OCI-LY1 (cell line): ENCODE data around the gene ENTPD3.
"Not testable (repeated sequence)": the region's sequence is repeated elsewhere in the genome, so short reads cannot be mapped to it uniquely, and the experiment has no call there.

ENCODE experiments used
- H2AFZ ChIP-seq: fragments of 200-600 bp; sonication (generic), shearing (Covaris generic); 2 replicates; pipeline ENCODE4 v1.6.0; 2014; ENCODE audit warnings: antibody characterized with exemption, mild to moderate bottlenecking, low read length
- H3F3A ChIP-seq: fragments of 200-600 bp; sonication (generic), shearing (Covaris generic); 2 replicates; pipeline ENCODE4 v1.6.0; 2014; ENCODE audit warnings: mild to moderate bottlenecking, antibody characterized with exemption, low read length, moderate library complexity; ENCODE audit not compliant: insufficient read depth
- H3K27ac ChIP-seq: fragments of 200-600 bp; sonication (generic); 2 replicates; pipeline ENCODE4 v1.5.1; 2014; ENCODE audit warnings: low read length, mixed run types, mild to moderate bottlenecking, low read depth; ENCODE audit not compliant: poor library complexity, severe bottlenecking
- H3K27me3 ChIP-seq: fragments of 200-600 bp; sonication (generic); 2 replicates; pipeline ENCODE4 v1.6.0; 2014; ENCODE audit warnings: antibody characterized with exemption, mild to moderate bottlenecking, low read length, moderate library complexity; ENCODE audit not compliant: insufficient read depth
- H3K36me3 ChIP-seq: fragments of 200-600 bp; sonication (generic); 2 replicates; pipeline ENCODE4 v1.6.1; 2014; ENCODE audit warnings: mild to moderate bottlenecking, antibody characterized with exemption, low read length, moderate library complexity, mixed read lengths; ENCODE audit not compliant: insufficient read depth
- H3K4me1 ChIP-seq: fragments of 200-600 bp; sonication (generic); 2 replicates; pipeline ENCODE4 v1.5.1; 2014; ENCODE audit warnings: mild to moderate bottlenecking, low read length, moderate library complexity; ENCODE audit not compliant: insufficient read depth, severe bottlenecking
- H3K4me2 ChIP-seq: fragments of 200-600 bp; sonication (generic), shearing (Covaris generic); 2 replicates; pipeline ENCODE4 v1.6.1; 2014; ENCODE audit warnings: low read length
- H3K4me3 ChIP-seq: fragments of 200-600 bp; sonication (generic); 2 replicates; pipeline ENCODE4 v1.5.1; 2014; ENCODE audit warnings: low read length, low read depth, mild to moderate bottlenecking, mixed read lengths; ENCODE audit not compliant: poor library complexity, severe bottlenecking
- H3K79me2 ChIP-seq: fragments of 200-600 bp; shearing (Covaris generic); 2 replicates; pipeline ENCODE4 v1.6.1; 2016; ENCODE audit warnings: mixed run types, low read length, mixed read lengths; ENCODE audit not compliant: insufficient read depth
- H3K9ac ChIP-seq: fragments of 200-600 bp; sonication (generic), shearing (Covaris generic); 2 replicates; pipeline ENCODE4 v1.6.1; 2014; ENCODE audit warnings: mild to moderate bottlenecking, low read length, mixed read lengths
- H3K9me2 ChIP-seq: fragments of 200-600 bp; sonication (generic), shearing (Covaris generic); 2 replicates; pipeline ENCODE4 v1.6.1; 2014; ENCODE audit warnings: low read depth, mild to moderate bottlenecking, low read length, mixed read lengths
- H3K9me3 ChIP-seq: fragments of 200-600 bp; shearing (Covaris generic); 2 replicates; pipeline ENCODE4 v1.6.1; 2014; ENCODE audit warnings: low read length, mixed read lengths
- H4K20me1 ChIP-seq: fragments of 200-600 bp; sonication (generic), shearing (Covaris generic); 2 replicates; pipeline ENCODE4 v1.6.0; 2016; ENCODE audit warnings: mild to moderate bottlenecking, low read length; ENCODE audit not compliant: insufficient read depth
- CTCF ChIP-seq: fragments of 200-600 bp; sonication (generic), shearing (Covaris generic); IDR thresholded peaks from 2 replicates; pipeline ENCODE4 v1.5.1; 2017; ENCODE audit warnings: mild to moderate bottlenecking, antibody characterized with exemption, low read length, moderate library complexity, mixed read lengths
- EZH2 ChIP-seq: fragments of 200-600 bp; sonication (generic), shearing (Covaris generic); IDR thresholded peaks from 2 replicates; pipeline ENCODE4 v1.8.0; 2017; ENCODE audit warnings: borderline replicate concordance, mixed run types, mild to moderate bottlenecking, antibody characterized with exemption, low read length, moderate library complexity, mixed read lengths

ENTPD3 gene

GRCh38 chr3:40456940-40457823 lies 70.2 kb downstream of the ENTPD3 start, which contains the start of gene RPL14:
RPL14 (plus strand) TSS chr3:40457339; CDS start chr3:40457472, 133 bp downstream.
- Histone ChIP-seq H3F3A (0 out of 2 replicates have a peak, but pooled peaks cover 3% of the 10 kb centered on the region), H3K79me2 (peaks cover 20% of the 10 kb centered on the region), H3K27me3 (no peaks in the 10 kb centered on the region), H3K4me2 (peak within 1 kb of the TSS; percentile 99), H3K27ac (peak within 1 kb of the TSS; percentile 72), H3K4me1 (peaks cover 46% of the 10 kb centered on the region), H3K4me3 (peak within 1 kb of the TSS; percentile 99), H3K9ac (peak within 1 kb of the TSS; percentile 99), H3K9me2 (no peaks in the 10 kb centered on the region), H3K36me3 (peaks cover 49% of the 10 kb centered on the region), H3K9me3 (no peaks in the 10 kb centered on the region), H4K20me1 (no peaks in the 10 kb centered on the region), H2AFZ (0 out of 2 replicates have a peak within 1 kb of the TSS, but pooled peaks have one; percentile 29)
- TF ChIP-seq EZH2: no peak
- no peak for TF ChIP-seq CTCF

- peaks cover 40% of the 10 kb centered on the region for H3K4me1 ChIP-seq
- no peaks in the 10 kb centered on the region for H3K9me3 ChIP-seq
- H3K79me2 ChIP-seq: peaks cover 20% of the 10 kb centered on the region
- H3K4me3 ChIP-seq: peak overlapping the region; percentile 99
- H3F3A ChIP-seq: 0 out of 2 replicates have a peak, but pooled peaks cover 4% of the 10 kb centered on the region
- peaks cover 62% of the 10 kb centered on the region for H3K36me3 ChIP-seq
- no peaks in the 10 kb centered on the region for H3K9me2 ChIP-seq
- H3K27ac ChIP-seq: no peak overlapping the region
- H3K4me2 ChIP-seq: peak overlapping the region; percentile 99
- no peak overlapping the region for H2AFZ ChIP-seq
- no peak for TF ChIP-seq CTCF
- TF ChIP-seq EZH2: no peak
- H3K27me3 ChIP-seq: no peaks in the 10 kb centered on the region
- peak overlapping the region; percentile 99 for H3K9ac ChIP-seq
- no peaks in the 10 kb centered on the region for H4K20me1 ChIP-seq
Observed at GRCh38 chr3:40458473-40458872, 71.5 kb downstream of the ENTPD3 start.

GRCh38 chr3:40460481-40460880 lies 73.5 kb downstream of the ENTPD3 start:
- not testable (repeated sequence) for H3K9ac ChIP-seq, H3K9me3 ChIP-seq, H4K20me1 ChIP-seq, H3K9me2 ChIP-seq, H3K27ac ChIP-seq, H3F3A ChIP-seq, H3K27me3 ChIP-seq, H2AFZ ChIP-seq, H3K4me2 ChIP-seq, H3K4me3 ChIP-seq
- H3K4me1 ChIP-seq: peaks cover 26% of the 10 kb centered on the region
- peaks cover 82% of the 10 kb centered on the region for H3K36me3 ChIP-seq
- H3K79me2 ChIP-seq: peaks cover 20% of the 10 kb centered on the region
